OCI-LY1 (cell line): ENCODE measurements around the gene CXXC5.

Experiments
- H2AFZ ChIP-seq: fragments of 200-600 bp; sonication (generic), shearing (Covaris generic); 2 replicates; pipeline ENCODE4 v1.6.0; 2014; ENCODE audit warnings: antibody characterized with exemption, mild to moderate bottlenecking, low read length
- H3F3A ChIP-seq: fragments of 200-600 bp; sonication (generic), shearing (Covaris generic); 2 replicates; pipeline ENCODE4 v1.6.0; 2014; ENCODE audit warnings: mild to moderate bottlenecking, antibody characterized with exemption, low read length, moderate library complexity; ENCODE audit not compliant: insufficient read depth
- H3K27ac ChIP-seq: fragments of 200-600 bp; sonication (generic); 2 replicates; pipeline ENCODE4 v1.5.1; 2014; ENCODE audit warnings: low read length, mixed run types, mild to moderate bottlenecking, low read depth; ENCODE audit not compliant: poor library complexity, severe bottlenecking
- H3K27me3 ChIP-seq: fragments of 200-600 bp; sonication (generic); 2 replicates; pipeline ENCODE4 v1.6.0; 2014; ENCODE audit warnings: antibody characterized with exemption, mild to moderate bottlenecking, low read length, moderate library complexity; ENCODE audit not compliant: insufficient read depth
- H3K36me3 ChIP-seq: fragments of 200-600 bp; sonication (generic); 2 replicates; pipeline ENCODE4 v1.6.1; 2014; ENCODE audit warnings: mild to moderate bottlenecking, antibody characterized with exemption, low read length, moderate library complexity, mixed read lengths; ENCODE audit not compliant: insufficient read depth
- H3K4me1 ChIP-seq: fragments of 200-600 bp; sonication (generic); 2 replicates; pipeline ENCODE4 v1.5.1; 2014; ENCODE audit warnings: mild to moderate bottlenecking, low read length, moderate library complexity; ENCODE audit not compliant: insufficient read depth, severe bottlenecking
- H3K4me2 ChIP-seq: fragments of 200-600 bp; sonication (generic), shearing (Covaris generic); 2 replicates; pipeline ENCODE4 v1.6.1; 2014; ENCODE audit warnings: low read length
- H3K4me3 ChIP-seq: fragments of 200-600 bp; sonication (generic); 2 replicates; pipeline ENCODE4 v1.5.1; 2014; ENCODE audit warnings: low read length, low read depth, mild to moderate bottlenecking, mixed read lengths; ENCODE audit not compliant: poor library complexity, severe bottlenecking
- H3K79me2 ChIP-seq: fragments of 200-600 bp; shearing (Covaris generic); 2 replicates; pipeline ENCODE4 v1.6.1; 2016; ENCODE audit warnings: mixed run types, low read length, mixed read lengths; ENCODE audit not compliant: insufficient read depth
- H3K9ac ChIP-seq: fragments of 200-600 bp; sonication (generic), shearing (Covaris generic); 2 replicates; pipeline ENCODE4 v1.6.1; 2014; ENCODE audit warnings: mild to moderate bottlenecking, low read length, mixed read lengths
- H3K9me2 ChIP-seq: fragments of 200-600 bp; sonication (generic), shearing (Covaris generic); 2 replicates; pipeline ENCODE4 v1.6.1; 2014; ENCODE audit warnings: low read depth, mild to moderate bottlenecking, low read length, mixed read lengths
- H3K9me3 ChIP-seq: fragments of 200-600 bp; shearing (Covaris generic); 2 replicates; pipeline ENCODE4 v1.6.1; 2014; ENCODE audit warnings: low read length, mixed read lengths
- H4K20me1 ChIP-seq: fragments of 200-600 bp; sonication (generic), shearing (Covaris generic); 2 replicates; pipeline ENCODE4 v1.6.0; 2016; ENCODE audit warnings: mild to moderate bottlenecking, low read length; ENCODE audit not compliant: insufficient read depth
- CTCF ChIP-seq: fragments of 200-600 bp; sonication (generic), shearing (Covaris generic); IDR thresholded peaks from 2 replicates; pipeline ENCODE4 v1.5.1; 2017; ENCODE audit warnings: mild to moderate bottlenecking, antibody characterized with exemption, low read length, moderate library complexity, mixed read lengths
- EZH2 ChIP-seq: fragments of 200-600 bp; sonication (generic), shearing (Covaris generic); IDR thresholded peaks from 2 replicates; pipeline ENCODE4 v1.8.0; 2017; ENCODE audit warnings: borderline replicate concordance, mixed run types, mild to moderate bottlenecking, antibody characterized with exemption, low read length, moderate library complexity, mixed read lengths

CXXC5 gene

DNA sequence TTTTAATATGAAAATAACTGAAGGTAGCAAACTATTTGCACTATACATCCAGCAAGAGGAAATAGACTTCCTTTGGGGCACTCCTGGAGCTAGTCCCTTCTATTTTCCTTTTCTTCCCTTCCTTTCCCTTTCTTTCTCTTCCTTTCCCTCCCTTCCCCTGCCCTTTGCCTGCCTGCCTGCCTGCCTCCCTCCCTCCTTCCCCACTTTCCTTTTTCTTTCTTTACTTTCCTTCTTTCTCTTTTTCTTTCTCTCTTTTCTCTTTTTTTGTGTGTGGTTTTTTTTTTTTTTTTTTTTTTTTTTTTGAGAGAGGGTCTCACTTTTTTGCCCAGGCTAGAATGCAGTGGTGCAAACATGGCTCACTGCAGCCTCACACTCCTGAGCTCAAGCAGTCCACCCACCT lies 17.3 kb upstream of the CXXC5 start:
- Histone ChIP-seq H3K9me3 (no peaks in the 10 kb centered on the region), H4K20me1 (no peaks in the 10 kb centered on the region), H3K4me1 (peaks cover 28% of the 10 kb centered on the region), H3K27ac (no peak overlapping the region), H3K79me2 (no peaks in the 10 kb centered on the region), H2AFZ (no peak overlapping the region), H3K9me2 (no peaks in the 10 kb centered on the region), H3F3A (no peaks in the 10 kb centered on the region), H3K4me3 (no peak overlapping the region), H3K9ac (no peak overlapping the region), H3K36me3 (peaks cover 32% of the 10 kb centered on the region), H3K27me3 (no peaks in the 10 kb centered on the region), H3K4me2 (no peak overlapping the region)
- TF ChIP-seq EZH2 (no peak), CTCF (no peak)

GRCh38 chr5:139631520-139632165 lies 16.5 kb upstream of the CXXC5 start:
- no peaks in the 10 kb centered on the region for H3K27me3 ChIP-seq
- no peaks in the 10 kb centered on the region for H4K20me1 ChIP-seq
- no peaks in the 10 kb centered on the region for H3K9me2 ChIP-seq
- no peak overlapping the region for H2AFZ ChIP-seq
- H3K9ac ChIP-seq = no peak overlapping the region
- no peak overlapping the region for H3K27ac ChIP-seq
- 0 out of 2 replicates have a peak, but pooled peaks cover 3% of the 10 kb centered on the region for H3F3A ChIP-seq
- TF ChIP-seq CTCF = no peak
- TF ChIP-seq EZH2 = no peak
- peaks cover 24% of the 10 kb centered on the region; the same call in 1 of the 2 replicates for H3K36me3 ChIP-seq
- no peak overlapping the region for H3K4me3 ChIP-seq
- no peak overlapping the region for H3K4me2 ChIP-seq
- no peaks in the 10 kb centered on the region for H3K79me2 ChIP-seq
- no peaks in the 10 kb centered on the region for H3K9me3 ChIP-seq
- peaks cover 36% of the 10 kb centered on the region for H3K4me1 ChIP-seq

DNA sequence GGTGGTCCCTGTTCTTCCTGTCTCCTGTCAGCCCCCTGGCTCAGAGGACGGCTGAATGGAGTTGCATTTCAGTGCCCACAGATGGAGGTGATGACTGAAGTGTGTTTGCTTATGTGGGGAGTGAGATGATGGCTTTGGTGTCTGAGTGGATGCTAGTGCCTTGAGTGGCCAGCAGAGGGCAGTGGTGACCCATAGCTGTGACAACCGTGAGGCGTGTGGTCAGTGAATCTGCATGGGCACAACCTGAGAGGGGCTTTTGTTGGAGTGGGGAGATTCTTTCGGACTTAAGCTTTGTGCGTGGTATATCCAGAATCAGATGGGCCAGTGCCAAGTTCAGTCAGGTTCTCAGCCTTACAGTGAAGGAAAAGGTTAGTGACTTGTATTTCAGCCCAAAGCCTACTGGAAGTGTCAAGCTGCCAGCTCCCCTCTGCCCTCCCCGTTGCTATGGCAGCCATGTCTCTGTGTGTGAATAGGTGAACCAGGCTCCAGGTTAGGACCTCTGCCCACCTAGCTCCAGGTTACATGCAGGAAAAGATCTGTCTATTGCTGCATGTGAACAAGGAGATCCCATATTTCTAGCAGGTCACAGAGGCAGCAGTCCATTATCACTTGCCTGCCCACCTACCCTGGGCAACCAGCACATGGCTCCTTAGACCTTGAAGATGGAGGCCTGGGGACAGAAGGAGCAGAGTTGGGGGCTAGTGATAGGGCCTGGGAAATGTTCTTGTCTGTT lies 14.7 kb upstream of the CXXC5 start:
- Histone ChIP-seq H3K27me3 (no peaks in the 10 kb centered on the region), H3K27ac (peak overlapping the region; percentile 98), H3K79me2 (no peaks in the 10 kb centered on the region), H2AFZ (no peak overlapping the region), H3K9me2 (no peaks in the 10 kb centered on the region), H3K4me2 (no peak overlapping the region), H3K9me3 (no peaks in the 10 kb centered on the region), H3K4me1 (peaks cover 54% of the 10 kb centered on the region), H3K36me3 (peaks cover 8% of the 10 kb centered on the region; the same call in 1 of the 2 replicates), H3K9ac (peak overlapping the region; percentile 20; the same call in 1 of the 2 replicates), H3F3A (0 out of 2 replicates have a peak, but pooled peaks cover 6% of the 10 kb centered on the region), H3K4me3 (no peak overlapping the region), H4K20me1 (no peaks in the 10 kb centered on the region)
- TF ChIP-seq EZH2 (no peak), CTCF (peak; percentile 98)
